DND-41 (cell line): ENCODE data around the gene OAS1.

ENCODE experiments used
- ATAC-seq: fragments of 200-7000 bp; cut with Tn5 transposase; 3 replicates; pipeline ENCODE4 v1.9.1; 2021; ENCODE audit warnings: low read depth; ENCODE audit not compliant: insufficient read depth
- DNase-seq: peaks from one replicate; pipeline ENCODE4 v3.0.0-alpha.2; 2020
- H2AFZ ChIP-seq: 2 replicates; pipeline ENCODE4 v1.6.0; 2012; ENCODE audit warnings: low read depth, low read length
- H3K27ac ChIP-seq: 2 replicates; pipeline ENCODE4 v1.5.1; 2012; ENCODE audit warnings: low read length, inconsistent platforms
- H3K27me3 ChIP-seq: fragments of 200-600 bp; sonication (generic); 2 replicates; pipeline ENCODE4 v1.6.0; 2012; ENCODE audit warnings: low read length, mild to moderate bottlenecking, inconsistent platforms; ENCODE audit not compliant: insufficient read depth, poor library complexity
- H3K36me3 ChIP-seq: 2 replicates; pipeline ENCODE4 v1.5.1; 2012; ENCODE audit warnings: low read length, inconsistent platforms; ENCODE audit not compliant: insufficient read depth
- H3K4me1 ChIP-seq: 2 replicates; pipeline ENCODE4 v1.5.1; 2012; ENCODE audit warnings: mild to moderate bottlenecking, low read length; ENCODE audit not compliant: insufficient read depth
- H3K4me2 ChIP-seq: 2 replicates; pipeline ENCODE4 v1.6.0; 2012; ENCODE audit warnings: mild to moderate bottlenecking, moderate library complexity, low read length, inconsistent platforms; ENCODE audit not compliant: insufficient read depth
- H3K4me3 ChIP-seq, 2 experiments: fragments of 200-600 bp in 1 of 2; shearing (Covaris generic) in 1 of 2; 2 replicates each; pipeline ENCODE4 v1.5.1; 2012 to 2016; ENCODE audit warnings: inconsistent platforms in 2 of 2, low read length in 2 of 2, mild to moderate bottlenecking in 2 of 2, low read depth in 1 of 2, moderate library complexity in 1 of 2
- H3K79me2 ChIP-seq: 2 replicates; pipeline ENCODE4 v1.6.0; 2012; ENCODE audit warnings: low read length, inconsistent platforms; ENCODE audit not compliant: insufficient read depth
- H3K9ac ChIP-seq: 2 replicates; pipeline ENCODE4 v1.6.0; 2012; ENCODE audit warnings: low read depth, mild to moderate bottlenecking, inconsistent platforms, low read length, moderate library complexity
- H3K9me3 ChIP-seq: 2 replicates; pipeline ENCODE4 v1.5.1; 2012; ENCODE audit warnings: low read length, moderate library complexity, mild to moderate bottlenecking, inconsistent platforms; ENCODE audit not compliant: insufficient read depth, severe bottlenecking
- H4K20me1 ChIP-seq: 2 replicates; pipeline ENCODE4 v1.6.0; 2012; ENCODE audit warnings: low read length; ENCODE audit not compliant: insufficient read depth
- CTCF ChIP-seq: IDR thresholded peaks from 2 replicates; pipeline ENCODE4 v1.5.1; 2012; ENCODE audit warnings: borderline replicate concordance, low read length, moderate library complexity, mild to moderate bottlenecking; ENCODE audit not compliant: poor library complexity, severe bottlenecking; ENCODE audit errors: extremely low read depth
- EZH2 ChIP-seq: IDR thresholded peaks from 3 replicates; pipeline ENCODE4 v1.6.1; 2012; ENCODE audit warnings: borderline replicate concordance, low read depth, mild to moderate bottlenecking, moderate library complexity, low read length, inconsistent platforms; ENCODE audit not compliant: severe bottlenecking

OAS1 gene

DNA sequence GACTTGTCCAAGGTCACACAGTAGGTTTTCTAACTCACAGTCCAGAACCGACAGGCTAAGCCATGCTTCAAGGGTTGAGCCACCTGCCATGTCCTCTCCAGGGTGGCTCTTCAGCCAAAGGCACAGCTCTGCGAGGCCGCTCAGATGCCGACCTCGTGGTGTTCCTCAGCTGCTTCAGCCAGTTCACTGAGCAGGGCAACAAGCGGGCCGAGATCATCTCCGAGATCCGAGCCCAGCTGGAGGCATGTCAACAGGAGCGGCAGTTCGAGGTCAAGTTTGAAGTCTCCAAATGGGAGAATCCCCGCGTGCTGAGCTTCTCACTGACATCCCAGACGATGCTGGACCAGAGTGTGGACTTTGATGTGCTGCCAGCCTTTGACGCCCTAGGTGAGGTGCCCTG lies 58.9 kb downstream of the OAS1 start:
- Histone ChIP-seq H3K9ac (no peak overlapping the region), H3K27ac (no peak overlapping the region), H4K20me1 (no peaks in the 10 kb centered on the region), H3K9me3 (no peaks in the 10 kb centered on the region), H3K27me3 (no peaks in the 10 kb centered on the region), H3K36me3 (peaks cover 80% of the 10 kb centered on the region), H2AFZ (no peak overlapping the region), H3K4me1 (no peaks in the 10 kb centered on the region), H3K4me3 (no peak overlapping the region), H3K4me2 (no peak overlapping the region), H3K79me2 (no peaks in the 10 kb centered on the region)
- DNase-seq, result no peak
- ATAC-seq, result no peak
- TF ChIP-seq CTCF, result no peak
- TF ChIP-seq EZH2, result no peak

- no peak overlapping the region for H3K27ac ChIP-seq
- peaks cover 64% of the 10 kb centered on the region for H3K36me3 ChIP-seq
- no peak overlapping the region for H3K4me3 ChIP-seq
- H3K4me1 ChIP-seq, result peaks cover 6% of the 10 kb centered on the region; the same call in 1 of the 2 replicates
- H3K27me3 ChIP-seq, result no peaks in the 10 kb centered on the region
- no peak for DNase-seq
- H4K20me1 ChIP-seq, result no peaks in the 10 kb centered on the region
- H2AFZ ChIP-seq, result no peak overlapping the region
- TF ChIP-seq CTCF (no peak), EZH2 (no peak)
- no peaks in the 10 kb centered on the region for H3K9me3 ChIP-seq
- H3K4me2 ChIP-seq, result no peak overlapping the region
- ATAC-seq, result no peak
- H3K79me2 ChIP-seq, result no peaks in the 10 kb centered on the region
- no peak overlapping the region for H3K9ac ChIP-seq
Observed at GRCh38 chr12:112967306-112967705, 60.5 kb downstream of the OAS1 start.

DNA sequence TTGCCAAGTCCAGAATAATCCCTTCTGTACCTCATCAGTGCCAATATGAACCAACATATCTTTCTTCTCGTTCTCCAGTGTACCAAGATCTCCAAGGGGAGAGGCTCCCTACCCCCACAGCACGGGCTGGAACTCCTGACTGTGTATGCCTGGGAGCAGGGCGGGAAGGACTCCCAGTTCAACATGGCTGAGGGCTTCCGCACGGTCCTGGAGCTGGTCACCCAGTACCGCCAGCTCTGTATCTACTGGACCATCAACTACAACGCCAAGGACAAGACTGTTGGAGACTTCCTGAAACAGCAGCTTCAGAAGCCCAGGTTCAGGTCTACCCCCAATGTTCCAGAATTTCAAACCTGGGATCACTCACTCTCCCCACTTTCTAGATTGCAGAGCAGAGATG lies 61.1 kb downstream of the OAS1 start:
- no peak overlapping the region for H3K27ac ChIP-seq
- H3K79me2 ChIP-seq, result no peaks in the 10 kb centered on the region
- H3K4me1 ChIP-seq, result peaks cover 6% of the 10 kb centered on the region; the same call in 1 of the 2 replicates
- no peak overlapping the region for H3K4me2 ChIP-seq
- TF ChIP-seq EZH2 (no peak), CTCF (no peak)
- H3K9ac ChIP-seq, result no peak overlapping the region
- H2AFZ ChIP-seq, result no peak overlapping the region
- H3K36me3 ChIP-seq, result peaks cover 58% of the 10 kb centered on the region
- H4K20me1 ChIP-seq, result no peaks in the 10 kb centered on the region
- ATAC-seq (no peak), DNase-seq (no peak)
- H3K9me3 ChIP-seq, result no peaks in the 10 kb centered on the region
- H3K27me3 ChIP-seq, result no peaks in the 10 kb centered on the region
- H3K4me3 ChIP-seq, result no peak overlapping the region
